Measurements from ENCODE around the gene GAS2L1. TPM values are rescaled to one million over a fixed set of nuclear protein-coding genes. Genes with fewer than 3 reads are reported as not detected.

GAS2L1 gene
- polyA plus RNA-seq, 3 donors: 14.9 to 20.0 (median 15.7) TPM

DNA sequence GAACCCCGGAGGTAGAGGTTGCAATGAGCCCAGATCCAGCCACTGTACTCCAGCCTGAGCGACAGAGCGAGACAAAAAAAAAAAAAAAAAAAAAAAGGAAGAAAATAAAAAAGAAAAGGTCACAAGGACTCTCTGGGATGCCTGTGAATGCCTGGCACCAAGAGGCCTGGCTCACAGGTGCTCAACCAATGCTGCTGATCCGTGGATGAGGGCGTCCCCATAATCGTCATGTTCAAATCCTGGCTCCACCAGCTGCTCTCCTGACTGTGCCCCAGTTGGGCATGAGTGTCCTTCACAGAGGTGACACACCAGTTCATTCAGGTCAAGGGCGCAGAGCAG lies 645 bp upstream of the GAS2L1 start:
- DNase-seq: no peak
- peak overlapping the region in 1 of 3 experiments; percentile 94 for H3K4me3 ChIP-seq (replicated peaks in 1 of 3; ENCODE audit: low read depth in 2 of 3, low read length in 3 of 3)
- Mint-ChIP-seq H3K27me3 (ENCODE audit: low read depth in 3 of 3) (peaks cover 22 to 39% (median 30%) of the 10 kb centered on the region in 3 donors), H3K27ac (peak overlapping the region in 5 of 7 donors; percentile 63 to 87 (median 81)), H3K4me3 (peak overlapping the region; percentile 84 to 88), H3K4me1 (peaks cover 59% of the 10 kb centered on the region), H3K9me3 (peaks cover 0 to 3% (median 0%) of the 10 kb centered on the region in 7 donors), H3K36me3 (peaks cover 7 to 13% of the 10 kb centered on the region in 2 donors)
- peak overlapping the region; percentile 94 for H3K4me2 ChIP-seq (replicated peaks; ENCODE audit: extremely low read depth, low read length, poor library complexity, severe bottlenecking)
- H2AFZ ChIP-seq (ENCODE audit: insufficient read depth, low read depth, low read length, poor library complexity, severe bottlenecking): peak overlapping the region; percentile 92
- H3K27me3 ChIP-seq (ENCODE audit: control insufficient read depth in 2 of 2, insufficient read depth in 2 of 2, low read length in 2 of 2): peaks cover 0 to 32% of the 10 kb centered on the region in 2 donors
- WGBS (ENCODE audit: insufficient coverage): 29% methylated on average over 5 of the region's 7 CpGs
- intact Hi-C loops (cut with micrococcal nuclease): loop anchor here in 1 of 2 donors (5.0 kb wide), 1 partner anchor 34 kb away; no protein-coding TSS in a partner anchor
- TF ChIP-seq, protein P1, sequence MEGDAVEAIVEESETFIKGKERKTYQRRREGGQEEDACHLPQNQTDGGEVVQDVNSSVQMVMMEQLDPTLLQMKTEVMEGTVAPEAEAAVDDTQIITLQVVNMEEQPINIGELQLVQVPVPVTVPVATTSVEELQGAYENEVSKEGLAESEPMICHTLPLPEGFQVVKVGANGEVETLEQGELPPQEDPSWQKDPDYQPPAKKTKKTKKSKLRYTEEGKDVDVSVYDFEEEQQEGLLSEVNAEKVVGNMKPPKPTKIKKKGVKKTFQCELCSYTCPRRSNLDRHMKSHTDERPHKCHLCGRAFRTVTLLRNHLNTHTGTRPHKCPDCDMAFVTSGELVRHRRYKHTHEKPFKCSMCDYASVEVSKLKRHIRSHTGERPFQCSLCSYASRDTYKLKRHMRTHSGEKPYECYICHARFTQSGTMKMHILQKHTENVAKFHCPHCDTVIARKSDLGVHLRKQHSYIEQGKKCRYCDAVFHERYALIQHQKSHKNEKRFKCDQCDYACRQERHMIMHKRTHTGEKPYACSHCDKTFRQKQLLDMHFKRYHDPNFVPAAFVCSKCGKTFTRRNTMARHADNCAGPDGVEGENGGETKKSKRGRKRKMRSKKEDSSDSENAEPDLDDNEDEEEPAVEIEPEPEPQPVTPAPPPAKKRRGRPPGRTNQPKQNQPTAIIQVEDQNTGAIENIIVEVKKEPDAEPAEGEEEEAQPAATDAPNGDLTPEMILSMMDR (IDR thresholded peaks at IDR 0.05): no peak
- peaks cover 43 to 73% of the 10 kb centered on the region in 2 donors for H3K4me1 ChIP-seq (ENCODE audit: control insufficient read depth in 1 of 2, insufficient read depth in 2 of 2, low read length in 2 of 2)
- peaks cover 11% of the 10 kb centered on the region for H4K20me1 ChIP-seq (ENCODE audit: insufficient read depth, low read length)
- no peaks in the 10 kb centered on the region for H3K9me3 ChIP-seq (replicated peaks in 1 of 2; ENCODE audit: control insufficient read depth in 1 of 2, insufficient read depth in 1 of 2, low read length in 2 of 2)
- no peaks in the 10 kb centered on the region for H3K79me2 ChIP-seq (ENCODE audit: insufficient read depth, low read length)
- no peak overlapping the region for H3K27ac ChIP-seq (ENCODE audit: low read depth in 1 of 2, low read length in 2 of 2)
- no peak overlapping the region for H3K9ac ChIP-seq (ENCODE audit: insufficient read depth, low read length, poor library complexity, severe bottlenecking)
- H3K36me3 ChIP-seq (replicated peaks in 1 of 2; ENCODE audit: control insufficient read depth in 1 of 2, insufficient read depth in 2 of 2, low read length in 2 of 2): peaks cover under 1 to 8% of the 10 kb centered on the region in 2 donors

DNA sequence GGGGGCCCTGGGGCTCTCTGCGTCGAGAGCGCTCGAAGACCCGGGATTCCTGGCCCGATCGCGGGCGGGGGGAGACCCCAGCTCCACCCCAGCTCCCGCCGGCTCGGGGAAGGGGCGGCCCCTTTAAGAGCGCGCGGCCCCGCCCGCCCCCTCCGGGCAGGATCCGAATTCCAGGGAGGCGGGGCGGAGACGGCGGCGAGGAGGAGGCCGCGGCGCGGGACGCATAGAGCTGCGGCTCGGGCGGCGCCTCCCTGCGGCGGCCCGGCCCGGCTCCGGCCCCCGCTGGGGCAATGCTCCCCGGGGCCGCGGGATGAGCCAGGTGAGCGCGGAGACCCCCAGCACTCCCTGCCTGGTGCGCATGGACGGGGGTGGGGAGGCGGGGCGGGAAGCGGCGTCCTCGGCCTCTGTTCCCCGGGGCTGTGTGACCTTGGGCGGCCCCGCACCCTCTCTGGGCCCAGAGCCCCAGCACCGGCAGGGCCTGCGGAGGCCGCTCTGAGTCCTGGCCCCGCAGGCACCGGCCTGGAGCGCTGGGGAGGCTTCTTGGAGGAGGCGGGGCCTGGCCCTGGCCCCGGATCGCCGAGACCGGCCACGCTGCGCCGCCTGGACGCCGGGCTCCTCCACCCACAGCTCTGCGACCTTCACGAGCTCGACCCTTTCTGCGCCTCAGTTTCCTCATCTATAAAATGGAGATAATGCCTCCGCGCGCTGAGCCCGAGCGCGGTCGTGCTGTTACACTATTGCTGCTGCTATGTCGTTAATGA lies 565 bp downstream of the GAS2L1 start:
- Mint-ChIP-seq H3K36me3 (peaks cover 2 to 11% of the 10 kb centered on the region in 2 donors), H3K4me1 (peaks cover 59% of the 10 kb centered on the region), H3K27me3 (ENCODE audit: low read depth in 3 of 3) (peaks cover 22 to 44% (median 32%) of the 10 kb centered on the region in 3 donors), H3K27ac (peak overlapping the region; percentile 37 to 89 (median 81)), H3K4me3 (peak overlapping the region; percentile 85 to 92), H3K9me3 (peaks cover 0 to 3% (median 0%) of the 10 kb centered on the region in 7 donors)
- Histone ChIP-seq H3K27me3 (ENCODE audit: control insufficient read depth in 2 of 2, insufficient read depth in 2 of 2, low read length in 2 of 2) (peaks cover 0 to 34% of the 10 kb centered on the region in 2 donors), H3K9ac (ENCODE audit: insufficient read depth, low read length, poor library complexity, severe bottlenecking) (peak overlapping the region; percentile 76), H3K27ac (ENCODE audit: low read depth in 1 of 2, low read length in 2 of 2) (peak overlapping the region in 1 of 2 donors; percentile 73), H4K20me1 (ENCODE audit: insufficient read depth, low read length) (no peaks in the 10 kb centered on the region), H3K4me2 (replicated peaks; ENCODE audit: extremely low read depth, low read length, poor library complexity, severe bottlenecking) (peak overlapping the region; percentile 94), H3K79me2 (ENCODE audit: insufficient read depth, low read length) (no peaks in the 10 kb centered on the region), H3K9me3 (replicated peaks in 1 of 2; ENCODE audit: control insufficient read depth in 1 of 2, insufficient read depth in 1 of 2, low read length in 2 of 2) (no peaks in the 10 kb centered on the region), H2AFZ (ENCODE audit: insufficient read depth, low read depth, low read length, poor library complexity, severe bottlenecking) (peak overlapping the region; percentile 92), H3K36me3 (replicated peaks in 1 of 2; ENCODE audit: control insufficient read depth in 1 of 2, insufficient read depth in 2 of 2, low read length in 2 of 2) (no peaks in the 10 kb centered on the region), H3K4me3 (replicated peaks in 1 of 3; ENCODE audit: low read depth in 2 of 3, low read length in 3 of 3) (peak overlapping the region; percentile 42 to 94 (median 90)), H3K4me1 (ENCODE audit: control insufficient read depth in 1 of 2, insufficient read depth in 2 of 2, low read length in 2 of 2) (peaks cover 54 to 85% of the 10 kb centered on the region in 2 donors)
- TF ChIP-seq, protein P1 (IDR thresholded peaks at IDR 0.05): no peak
- intact Hi-C loops (cut with micrococcal nuclease): loop anchor here in 1 of 2 donors (5.0 kb wide), 1 partner anchor 35 kb away; no protein-coding TSS in a partner anchor
- peak; percentile 35 to 45 (median 41) for DNase-seq
- WGBS (ENCODE audit: insufficient coverage): 14% methylated on average over 80 of the region's 83 CpGs

All from CD14-positive monocyte (primary cell).